Germinal center (tissue), 1 donor: Measurements from ENCODE around the gene LATS2.
"Not testable (repeated sequence)": the region's sequence is repeated elsewhere in the genome, so short reads cannot be mapped to it uniquely, and the experiment has no call there.

Source experiments
- DNase-seq: peaks from one replicate; pipeline ENCODE4 v3.0.0; 2012; ENCODE audit warnings: mixed read lengths, low spot score

The LATS2 gene

GRCh38 chr13:20960663-20961309 is 100.6 kb downstream of the LATS2 start:
- no peak for DNase-seq

- not testable (repeated sequence) for DNase-seq
Observed at GRCh38 chr13:20957049-20957620, 104.3 kb downstream of the LATS2 start.

- DNase-seq: no peak
Observed at GRCh38 chr13:20955496-20955895, 105.9 kb downstream of the LATS2 start.

- DNase-seq: no peak
Observed at GRCh38 chr13:20953245-20953931, 108.0 kb downstream of the LATS2 start.

- DNase-seq: no peak
Observed at GRCh38 chr13:20952838-20953237, 108.5 kb downstream of the LATS2 start.

GRCh38 chr13:20948001-20948400 is 113.4 kb downstream of the LATS2 start:
- DNase-seq: not testable (repeated sequence)

GRCh38 chr13:20945952-20946383 is 115.4 kb downstream of the LATS2 start:
- no peak for DNase-seq

DNA sequence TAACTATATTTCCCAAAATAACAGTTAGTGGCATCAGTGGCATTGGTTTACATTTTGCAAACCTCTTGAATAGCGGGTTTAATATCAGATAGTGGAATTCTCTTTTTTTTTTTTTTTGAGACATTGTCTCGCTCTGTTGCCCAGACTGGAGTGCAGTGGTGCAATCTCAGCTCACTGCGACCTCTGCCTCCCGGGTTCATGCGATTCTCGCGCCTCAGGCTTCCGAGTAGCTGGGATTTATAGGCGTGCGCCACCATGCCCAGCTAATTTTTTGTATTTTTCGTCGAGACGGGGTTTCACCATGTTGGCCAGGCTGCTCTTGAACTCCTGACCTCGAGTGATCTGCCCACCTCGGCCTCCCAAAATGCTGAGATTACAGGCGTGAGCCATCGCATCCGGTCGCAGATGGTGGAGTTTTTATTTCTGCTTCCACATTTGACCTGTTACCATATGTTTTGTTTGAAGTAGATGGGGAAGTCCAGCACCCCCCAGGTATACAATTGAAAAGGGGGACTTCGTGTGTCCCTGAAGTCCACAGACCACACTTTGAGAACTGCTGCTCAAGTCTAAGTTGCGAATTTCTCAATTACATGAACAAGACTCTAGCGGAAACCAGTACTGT is 118.3 kb downstream of the LATS2 start:
- no peak for DNase-seq

GRCh38 chr13:20940511-20940910 is 120.9 kb downstream of the LATS2 start:
- DNase-seq: not testable (repeated sequence)

DNA sequence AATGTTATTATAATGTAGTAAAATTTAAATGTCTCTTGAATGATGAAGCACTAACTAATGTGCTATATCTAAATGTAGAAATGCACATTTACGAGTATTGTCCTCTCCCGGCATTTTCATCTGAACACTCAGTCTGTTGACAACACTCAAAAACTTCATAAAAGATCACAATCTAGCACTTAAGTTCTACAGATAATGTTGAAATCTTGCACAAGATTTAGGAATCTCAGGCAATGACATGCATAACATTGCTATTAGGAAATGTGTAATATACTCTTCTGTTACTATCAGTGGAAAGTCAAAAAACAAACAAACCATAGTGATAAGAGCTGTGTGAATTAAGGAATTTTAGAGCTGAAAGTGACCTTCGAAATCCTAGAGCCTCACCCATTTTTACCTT is 121.3 kb downstream of the LATS2 start:
- no peak for DNase-seq

DNA sequence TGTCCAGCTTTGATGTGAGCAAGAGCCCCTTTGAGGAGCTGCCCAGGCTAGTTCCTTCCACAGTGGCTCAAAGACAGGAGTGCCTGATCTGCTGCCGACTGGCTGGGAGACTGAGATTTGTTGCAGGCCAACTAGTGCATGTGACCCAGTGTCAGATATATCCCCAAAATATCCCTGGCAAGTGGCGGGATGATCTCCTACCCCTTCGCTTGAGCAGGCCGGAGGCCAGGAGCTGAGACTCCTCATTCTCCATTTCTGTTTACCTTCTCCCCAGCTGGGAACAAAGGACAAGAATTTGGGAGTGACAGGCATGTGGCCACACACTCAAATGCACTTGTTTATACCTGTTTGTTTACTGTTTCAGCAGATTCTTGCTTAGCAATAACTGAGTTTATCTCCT is 121.7 kb downstream of the LATS2 start:
- DNase-seq: no peak

- DNase-seq: no peak
Observed at GRCh38 chr13:20938302-20938701, 123.1 kb downstream of the LATS2 start.

GRCh38 chr13:20927596-20928257 is 133.7 kb downstream of the LATS2 start:
- DNase-seq: no peak

DNA sequence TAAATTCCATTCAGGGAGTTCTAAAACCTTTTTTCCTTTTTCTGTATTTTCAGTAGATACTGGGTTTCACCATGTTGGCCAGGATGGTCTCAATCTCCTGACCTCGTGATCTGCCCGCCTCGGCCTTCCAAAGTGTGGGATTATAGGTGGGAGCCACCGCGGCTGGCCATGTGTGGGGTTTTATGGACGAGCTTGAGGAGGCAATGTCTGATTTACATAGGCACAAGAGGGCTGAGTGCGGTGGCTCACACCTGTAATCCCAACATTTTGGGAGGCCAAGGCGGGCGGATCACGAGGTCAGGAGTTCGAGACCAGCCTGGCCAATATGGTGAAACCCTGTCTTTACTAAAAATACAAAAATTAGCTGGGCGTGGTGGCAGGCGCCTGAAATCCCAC is 136.0 kb downstream of the LATS2 start:
- DNase-seq: not testable (repeated sequence)

DNA sequence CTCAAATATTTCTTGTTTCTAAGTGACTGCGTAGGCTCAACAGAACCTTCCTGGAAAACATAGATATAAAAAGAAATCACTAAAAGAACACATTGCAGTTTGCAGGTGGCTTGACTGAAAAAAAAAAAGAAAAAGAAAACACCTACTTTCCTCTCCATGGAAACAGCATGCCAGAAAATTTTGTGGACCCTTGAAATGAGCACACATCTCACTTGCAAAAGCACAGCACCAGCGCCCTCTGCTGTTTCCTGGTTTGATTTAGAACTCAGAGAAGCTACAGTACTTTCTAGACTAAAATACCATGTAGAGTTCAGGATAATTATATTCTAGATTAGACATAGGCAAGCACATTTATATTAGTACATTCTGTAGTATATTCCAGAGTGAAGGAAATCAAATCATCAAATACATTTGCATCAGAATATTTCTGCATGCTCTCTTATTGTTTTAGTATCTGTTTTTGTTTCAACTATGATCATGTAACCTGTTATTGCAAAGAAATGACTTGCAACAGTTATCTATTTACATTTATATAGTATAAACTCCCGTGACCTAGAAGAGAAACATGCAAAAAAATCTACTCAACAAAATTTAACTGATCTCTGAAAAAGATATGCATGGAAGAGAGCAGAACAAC is 136.5 kb downstream of the LATS2 start:
- DNase-seq: peak; percentile 24

DNA sequence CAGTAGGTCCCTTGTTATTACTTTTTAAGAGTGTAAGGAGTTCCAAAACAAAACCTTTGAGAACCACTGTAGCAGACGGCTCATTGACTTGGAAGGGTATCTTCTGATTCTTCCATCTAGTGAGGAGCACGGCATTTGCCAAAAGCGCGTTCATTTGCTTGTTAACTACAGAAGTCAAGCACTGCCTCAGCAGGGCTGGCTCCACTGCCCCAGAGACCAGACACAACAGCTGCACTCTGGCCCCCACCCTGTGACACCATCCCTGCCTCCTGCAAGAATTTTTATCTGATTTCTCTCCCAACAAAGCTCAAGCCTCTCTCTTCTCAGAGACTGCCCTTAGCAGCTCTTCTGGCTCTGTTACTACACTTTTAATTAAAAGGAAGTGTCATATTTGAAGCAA is 138.1 kb downstream of the LATS2 start:
- DNase-seq: no peak
